Activated naive CD4-positive, alpha-beta T cell treated with anti-CD3 and anti-CD28 coated beads, Interleukin-2, amount 50 U/mL, for 16 hours (primary cell): ENCODE results near the gene AURKAIP1.

Experiments
- DNase-seq: peaks from one replicate; pipeline ENCODE4 v3.0.0-alpha.2; 2020

AURKAIP1 gene

GRCh38 chr1:1331068-1331965 is 43.7 kb downstream of the AURKAIP1 start, which contains the start of gene TAS1R3:
Gene TAS1R3 (plus strand): TSS chr1:1331280. CDS start chr1:1331346, 66 bp downstream.
- DNase-seq, result no peak

GRCh38 chr1:1330366-1331067 is 44.5 kb downstream of the AURKAIP1 start:
- DNase-seq, result no peak

- no peak for DNase-seq
Observed at GRCh38 chr1:1329304-1330210, 45.5 kb downstream of the AURKAIP1 start.

- DNase-seq, result no peak
Observed at GRCh38 chr1:1328254-1328653, 46.8 kb downstream of the AURKAIP1 start.

- no peak for DNase-seq
Observed at GRCh38 chr1:1327291-1327690, 47.7 kb downstream of the AURKAIP1 start.

- no peak for DNase-seq
Observed at GRCh38 chr1:1326075-1326605, 48.9 kb downstream of the AURKAIP1 start.

- DNase-seq, result no peak
Observed at GRCh38 chr1:1325288-1326074, 49.5 kb downstream of the AURKAIP1 start.

GRCh38 chr1:1324524-1325287 is 50.3 kb downstream of the AURKAIP1 start, which contains the start of the genes CPTP and INTS11:
Gene CPTP (plus strand): TSS chr1:1324802. CDS start chr1:1326911, 2,109 bp downstream.
Gene INTS11 (minus strand): TSS chr1:1324660. CDS start chr1:1324608, 52 bp downstream.
- peak; percentile 95 for DNase-seq

GRCh38 chr1:1324084-1324523 is 50.9 kb downstream of the AURKAIP1 start:
- no peak for DNase-seq
